Measurements from ENCODE around the gene EFCAB12.

EFCAB12 gene

GRCh38 chr3:129445471-129445870, 17.0 kb upstream of the EFCAB12 start:
- Histone ChIP-seq H3K9me3 (ENCODE audit: insufficient read depth, low read length) (no peaks in the 10 kb centered on the region), H3K27me3 (ENCODE audit: insufficient read depth, insufficient read length) (no peaks in the 10 kb centered on the region), H3K9ac (ENCODE audit: insufficient read length, low read depth) (no peak overlapping the region), H3K4me1 (ENCODE audit: insufficient read depth, insufficient read length) (peaks cover 7% of the 10 kb centered on the region), H3K4me3 (ENCODE audit: insufficient read length, low read depth) (no peak overlapping the region), H3K36me3 (ENCODE audit: insufficient read depth, insufficient read length, low read length) (peaks cover 10% of the 10 kb centered on the region)
- TF ChIP-seq SUZ12 (IDR thresholded peaks at IDR 0.05; ENCODE audit: extremely low read depth, insufficient read depth, insufficient read length) (no peak), ZNF274 (IDR thresholded peaks at IDR 0.05; ENCODE audit: low read depth, low read length) (no peak), YY1 (IDR thresholded peaks at IDR 0.05; ENCODE audit: insufficient read depth, insufficient read length) (no peak)
- DNase-seq (ENCODE audit: low read depth, low spot score), result no peak

DNA sequence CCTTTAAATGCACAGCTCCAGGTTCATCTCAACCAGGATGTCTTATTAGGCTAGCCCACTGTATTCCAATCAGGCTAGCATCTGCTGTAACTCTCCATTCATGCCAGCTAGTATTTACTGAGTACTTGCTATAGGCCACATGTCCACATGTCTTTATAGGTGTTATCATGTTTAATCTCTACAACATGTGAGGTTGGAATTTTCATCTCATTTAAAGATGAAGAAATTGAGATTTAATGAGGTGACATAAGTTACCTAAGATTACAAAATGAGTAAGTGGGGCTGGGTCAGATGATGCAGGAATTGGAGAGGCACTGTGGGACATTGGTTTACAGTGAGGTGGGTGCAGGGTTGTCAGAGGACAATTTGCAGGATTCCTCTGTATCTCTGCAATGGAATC, 14.5 kb upstream of the EFCAB12 start:
- Histone ChIP-seq H3K9me3 (ENCODE audit: insufficient read depth, low read length) (no peaks in the 10 kb centered on the region), H3K36me3 (ENCODE audit: insufficient read depth, insufficient read length, low read length) (peaks cover 15% of the 10 kb centered on the region), H3K4me1 (ENCODE audit: insufficient read depth, insufficient read length) (peaks cover 5% of the 10 kb centered on the region), H3K27me3 (ENCODE audit: insufficient read depth, insufficient read length) (no peaks in the 10 kb centered on the region), H3K4me3 (ENCODE audit: insufficient read length, low read depth) (no peak overlapping the region), H3K9ac (ENCODE audit: insufficient read length, low read depth) (no peak overlapping the region)
- DNase-seq (ENCODE audit: low read depth, low spot score), result no peak
- no peak for TF ChIP-seq SUZ12 (IDR thresholded peaks at IDR 0.05; ENCODE audit: extremely low read depth, insufficient read depth, insufficient read length)
- no peak for TF ChIP-seq YY1 (IDR thresholded peaks at IDR 0.05; ENCODE audit: insufficient read depth, insufficient read length)
- no peak for TF ChIP-seq ZNF274 (IDR thresholded peaks at IDR 0.05; ENCODE audit: low read depth, low read length)

GRCh38 chr3:129442486-129442885, 14.1 kb upstream of the EFCAB12 start:
- H3K36me3 ChIP-seq (ENCODE audit: insufficient read depth, insufficient read length, low read length), result peaks cover 20% of the 10 kb centered on the region
- no peaks in the 10 kb centered on the region for H3K9me3 ChIP-seq (ENCODE audit: insufficient read depth, low read length)
- H3K4me1 ChIP-seq (ENCODE audit: insufficient read depth, insufficient read length), result peaks cover 2% of the 10 kb centered on the region
- TF ChIP-seq ZNF274 (IDR thresholded peaks at IDR 0.05; ENCODE audit: low read depth, low read length), result no peak
- TF ChIP-seq SUZ12 (IDR thresholded peaks at IDR 0.05; ENCODE audit: extremely low read depth, insufficient read depth, insufficient read length), result no peak
- no peak for TF ChIP-seq YY1 (IDR thresholded peaks at IDR 0.05; ENCODE audit: insufficient read depth, insufficient read length)
- DNase-seq (ENCODE audit: low read depth, low spot score), result no peak
- no peak overlapping the region for H3K4me3 ChIP-seq (ENCODE audit: insufficient read length, low read depth)
- no peaks in the 10 kb centered on the region for H3K27me3 ChIP-seq (ENCODE audit: insufficient read depth, insufficient read length)
- no peak overlapping the region for H3K9ac ChIP-seq (ENCODE audit: insufficient read length, low read depth)

DNA sequence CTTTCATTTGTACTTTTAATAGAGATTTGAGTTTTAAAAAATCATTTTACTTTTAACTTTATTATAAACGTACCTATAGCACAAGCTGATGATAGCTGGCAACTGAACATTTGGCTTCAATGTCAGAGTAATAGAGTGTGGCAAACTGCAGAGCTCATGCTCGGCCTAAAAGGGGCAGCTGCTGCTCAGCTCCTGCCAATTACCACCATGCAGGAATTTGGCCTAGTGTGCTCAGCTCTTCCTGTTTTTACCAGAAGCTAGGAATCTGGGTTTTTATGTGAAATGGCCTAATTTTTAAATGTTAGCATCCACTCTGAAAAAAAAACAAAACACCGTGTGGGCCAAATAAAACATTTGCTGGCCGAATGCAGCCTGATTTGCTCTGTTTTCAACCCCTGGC, 13.3 kb upstream of the EFCAB12 start:
- no peak for TF ChIP-seq SUZ12 (IDR thresholded peaks at IDR 0.05; ENCODE audit: extremely low read depth, insufficient read depth, insufficient read length)
- TF ChIP-seq YY1 (IDR thresholded peaks at IDR 0.05; ENCODE audit: insufficient read depth, insufficient read length), result no peak
- no peak for TF ChIP-seq ZNF274 (IDR thresholded peaks at IDR 0.05; ENCODE audit: low read depth, low read length)
- no peaks in the 10 kb centered on the region for H3K9me3 ChIP-seq (ENCODE audit: insufficient read depth, low read length)
- DNase-seq (ENCODE audit: low read depth, low spot score), result no peak
- no peaks in the 10 kb centered on the region for H3K27me3 ChIP-seq (ENCODE audit: insufficient read depth, insufficient read length)
- H3K4me3 ChIP-seq (ENCODE audit: insufficient read length, low read depth), result no peak overlapping the region
- H3K9ac ChIP-seq (ENCODE audit: insufficient read length, low read depth), result peak overlapping the region; percentile 36
- peaks cover 2% of the 10 kb centered on the region for H3K4me1 ChIP-seq (ENCODE audit: insufficient read depth, insufficient read length)
- H3K36me3 ChIP-seq (ENCODE audit: insufficient read depth, insufficient read length, low read length), result peaks cover 27% of the 10 kb centered on the region

DNA sequence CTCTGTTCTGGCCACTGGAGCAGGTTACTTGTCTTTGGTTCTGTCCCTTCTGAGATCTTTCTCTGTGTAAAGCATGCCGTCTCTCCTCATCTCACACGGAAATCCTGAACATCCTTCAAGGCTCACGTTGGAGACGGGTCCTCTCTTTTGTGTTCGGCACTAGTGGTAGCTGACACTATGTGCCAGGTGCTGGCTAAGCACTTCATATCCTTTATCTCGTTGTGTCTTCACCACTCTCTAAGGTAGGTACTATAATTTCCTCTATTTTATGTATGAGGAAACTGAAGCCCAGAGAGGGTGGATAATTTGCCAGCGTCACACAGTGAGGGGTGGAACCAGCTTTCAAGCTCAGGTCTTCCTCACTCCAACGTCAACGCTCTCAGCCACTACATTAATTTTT, 12.8 kb upstream of the EFCAB12 start:
- Histone ChIP-seq H3K9ac (ENCODE audit: insufficient read length, low read depth) (peak overlapping the region; percentile 96), H3K9me3 (ENCODE audit: insufficient read depth, low read length) (no peaks in the 10 kb centered on the region), H3K4me3 (ENCODE audit: insufficient read length, low read depth) (peak overlapping the region; percentile 99), H3K36me3 (ENCODE audit: insufficient read depth, insufficient read length, low read length) (peaks cover 32% of the 10 kb centered on the region), H3K27me3 (ENCODE audit: insufficient read depth, insufficient read length) (no peaks in the 10 kb centered on the region), H3K4me1 (ENCODE audit: insufficient read depth, insufficient read length) (peaks cover 2% of the 10 kb centered on the region)
- no peak for DNase-seq (ENCODE audit: low read depth, low spot score)
- no peak for TF ChIP-seq YY1 (IDR thresholded peaks at IDR 0.05; ENCODE audit: insufficient read depth, insufficient read length)
- TF ChIP-seq ZNF274 (IDR thresholded peaks at IDR 0.05; ENCODE audit: low read depth, low read length), result no peak
- no peak for TF ChIP-seq SUZ12 (IDR thresholded peaks at IDR 0.05; ENCODE audit: extremely low read depth, insufficient read depth, insufficient read length)

GRCh38 chr3:129440618-129441190, 12.3 kb upstream of the EFCAB12 start:
- no peak for DNase-seq (ENCODE audit: low read depth, low spot score)
- TF ChIP-seq ZNF274 (IDR thresholded peaks at IDR 0.05; ENCODE audit: low read depth, low read length) (no peak), YY1 (IDR thresholded peaks at IDR 0.05; ENCODE audit: insufficient read depth, insufficient read length) (no peak)
- Histone ChIP-seq H3K4me1 (ENCODE audit: insufficient read depth, insufficient read length) (peaks cover 2% of the 10 kb centered on the region), H3K36me3 (ENCODE audit: insufficient read depth, insufficient read length, low read length) (peaks cover 38% of the 10 kb centered on the region), H3K4me3 (ENCODE audit: insufficient read length, low read depth) (peak overlapping the region; percentile 99), H3K9me3 (ENCODE audit: insufficient read depth, low read length) (no peaks in the 10 kb centered on the region), H3K9ac (ENCODE audit: insufficient read length, low read depth) (peak overlapping the region; percentile 96), H3K27me3 (ENCODE audit: insufficient read depth, insufficient read length) (no peaks in the 10 kb centered on the region)

DNA sequence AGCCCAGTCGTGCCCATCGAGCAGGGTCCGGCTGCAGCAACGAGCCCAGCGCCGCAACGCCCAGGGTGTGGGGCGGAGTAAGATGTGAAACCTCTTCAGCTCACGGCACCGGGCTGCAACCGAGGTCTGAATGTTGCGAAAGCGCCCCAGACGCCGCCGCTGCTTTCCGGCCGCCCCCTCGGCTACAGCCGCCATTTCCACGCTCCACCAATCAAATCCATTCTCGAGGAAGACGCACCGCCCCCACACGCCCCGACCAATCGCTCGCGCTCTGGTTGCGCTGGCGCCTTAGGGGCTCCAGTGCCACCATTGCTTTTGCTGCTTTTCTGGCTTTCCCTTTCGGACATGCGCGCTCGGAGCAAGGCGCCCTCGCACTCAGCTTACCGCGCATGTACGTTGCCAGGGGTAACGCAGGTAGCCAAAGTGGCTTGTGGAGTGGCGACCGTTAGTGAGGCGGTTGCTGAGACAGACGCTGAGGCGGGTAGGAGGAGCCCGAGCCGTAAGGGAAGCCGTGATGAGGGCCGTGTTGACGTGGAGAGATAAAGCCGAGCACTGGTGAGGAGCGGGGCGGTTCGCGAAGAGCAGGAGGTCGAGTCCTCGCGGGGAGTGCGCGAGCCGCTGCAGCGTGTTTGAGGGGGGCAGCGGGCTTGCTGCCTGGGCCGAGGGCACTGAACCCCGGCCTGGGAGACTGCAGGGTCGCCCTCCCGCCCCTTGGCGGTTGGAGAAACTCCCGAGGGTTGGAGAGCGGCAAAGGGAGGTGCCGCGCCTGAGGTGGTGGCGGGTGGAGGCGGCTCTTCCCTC, 11.6 kb upstream of the EFCAB12 start, which contains the start of the genes IFT122 and MBD4:
IFT122 (plus strand) TSS at position 408 of the 801 bp plus-strand sequence; CDS start at position 515, 107 bp downstream.
MBD4 (minus strand) TSS at position 132 of the 801 bp plus-strand sequence; CDS start at position 17, 115 bp downstream.
- no peaks in the 10 kb centered on the region for H3K9me3 ChIP-seq (ENCODE audit: insufficient read depth, low read length)
- no peaks in the 10 kb centered on the region for H3K27me3 ChIP-seq (ENCODE audit: insufficient read depth, insufficient read length)
- peaks cover 2% of the 10 kb centered on the region for H3K4me1 ChIP-seq (ENCODE audit: insufficient read depth, insufficient read length)
- peak within 1 kb of the TSS; percentile 96 for H3K9ac ChIP-seq (ENCODE audit: insufficient read length, low read depth)
- peaks cover 43% of the 10 kb centered on the region for H3K36me3 ChIP-seq (ENCODE audit: insufficient read depth, insufficient read length, low read length)
- no peak for TF ChIP-seq ZNF274 (IDR thresholded peaks at IDR 0.05; ENCODE audit: low read depth, low read length)
- TF ChIP-seq YY1 (IDR thresholded peaks at IDR 0.05; ENCODE audit: insufficient read depth, insufficient read length), result peak; percentile 77
- TF ChIP-seq SUZ12 (IDR thresholded peaks at IDR 0.05; ENCODE audit: extremely low read depth, insufficient read depth, insufficient read length), result no peak
- H3K4me3 ChIP-seq (ENCODE audit: insufficient read length, low read depth), result peak within 1 kb of the TSS; percentile 99
- peak; percentile 98 for DNase-seq (ENCODE audit: low read depth, low spot score)
